NB4 (cell line): ENCODE measurements around the gene PREPL.

Source experiments
- DNase-seq: peaks from one replicate; pipeline ENCODE4 v3.0.0; 2010; ENCODE audit warnings: low read depth
- H3K4me3 ChIP-seq: one replicate; pipeline ENCODE4 v1.5.1; 2011; ENCODE audit warnings: mild to moderate bottlenecking, low read depth, low read length, moderate library complexity
- MAX ChIP-seq: IDR thresholded peaks from 2 replicates; pipeline ENCODE4 v1.6.1; 2011; ENCODE audit warnings: low read depth, low read length
- MYC ChIP-seq: IDR thresholded peaks from 2 replicates; pipeline ENCODE4 v1.6.1; 2011; ENCODE audit warnings: low read depth, low read length
- POLR2A ChIP-seq: IDR thresholded peaks from 2 replicates; pipeline ENCODE4 v1.6.1; 2011; ENCODE audit warnings: mild to moderate bottlenecking; ENCODE audit not compliant: insufficient read length; ENCODE audit errors: extremely low read depth
- TF ChIP-seq, protein P1 (sequence below): IDR thresholded peaks from one replicate; pipeline ENCODE4 v1.5.1; 2012; ENCODE audit warnings: low read depth, low read length

The PREPL gene

GRCh38 chr2:44273076-44273475 lies 88.2 kb downstream of the PREPL start:
- no peak for DNase-seq
- no peak overlapping the region for H3K4me3 ChIP-seq
- TF ChIP-seq, protein P1, sequence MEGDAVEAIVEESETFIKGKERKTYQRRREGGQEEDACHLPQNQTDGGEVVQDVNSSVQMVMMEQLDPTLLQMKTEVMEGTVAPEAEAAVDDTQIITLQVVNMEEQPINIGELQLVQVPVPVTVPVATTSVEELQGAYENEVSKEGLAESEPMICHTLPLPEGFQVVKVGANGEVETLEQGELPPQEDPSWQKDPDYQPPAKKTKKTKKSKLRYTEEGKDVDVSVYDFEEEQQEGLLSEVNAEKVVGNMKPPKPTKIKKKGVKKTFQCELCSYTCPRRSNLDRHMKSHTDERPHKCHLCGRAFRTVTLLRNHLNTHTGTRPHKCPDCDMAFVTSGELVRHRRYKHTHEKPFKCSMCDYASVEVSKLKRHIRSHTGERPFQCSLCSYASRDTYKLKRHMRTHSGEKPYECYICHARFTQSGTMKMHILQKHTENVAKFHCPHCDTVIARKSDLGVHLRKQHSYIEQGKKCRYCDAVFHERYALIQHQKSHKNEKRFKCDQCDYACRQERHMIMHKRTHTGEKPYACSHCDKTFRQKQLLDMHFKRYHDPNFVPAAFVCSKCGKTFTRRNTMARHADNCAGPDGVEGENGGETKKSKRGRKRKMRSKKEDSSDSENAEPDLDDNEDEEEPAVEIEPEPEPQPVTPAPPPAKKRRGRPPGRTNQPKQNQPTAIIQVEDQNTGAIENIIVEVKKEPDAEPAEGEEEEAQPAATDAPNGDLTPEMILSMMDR, result no peak
- TF ChIP-seq POLR2A (no peak), MYC (no peak), MAX (no peak)

- TF ChIP-seq MAX (no peak), POLR2A (no peak), MYC (no peak)
- TF ChIP-seq, protein P1, result no peak
- DNase-seq, result no peak
- H3K4me3 ChIP-seq, result no peak overlapping the region
These were observed 90.0 kb downstream of the PREPL start for GRCh38 chr2:44271296-44271695.

DNA sequence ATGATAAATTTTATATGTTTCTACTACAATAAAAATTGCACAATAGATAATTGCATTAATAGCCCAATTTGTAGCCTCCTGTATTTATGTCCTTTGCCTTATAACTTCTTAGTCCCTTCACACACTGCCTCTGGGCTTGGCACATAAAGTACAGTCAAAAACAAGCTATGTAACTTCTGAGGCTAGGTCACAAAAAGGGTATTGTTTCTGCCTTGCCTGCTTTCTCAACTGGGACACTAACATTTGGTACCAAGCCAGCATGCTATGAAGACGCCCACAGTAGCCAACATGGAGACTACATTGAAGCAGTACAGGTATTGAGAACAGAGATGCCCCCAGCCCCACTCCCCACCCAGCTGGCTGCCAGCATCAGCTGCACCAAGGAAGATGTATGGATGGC lies 91.5 kb downstream of the PREPL start:
- H3K4me3 ChIP-seq, result no peak overlapping the region
- TF ChIP-seq, protein P1, result no peak
- TF ChIP-seq MAX, result no peak
- TF ChIP-seq POLR2A, result no peak
- no peak for DNase-seq

GRCh38 chr2:44267796-44268648 lies 93.3 kb downstream of the PREPL start:
- no peak overlapping the region for H3K4me3 ChIP-seq
- no peak for DNase-seq
- no peak for TF ChIP-seq POLR2A
- no peak for TF ChIP-seq MYC
- TF ChIP-seq MAX, result no peak
- TF ChIP-seq, protein P1, result no peak
